Astrocyte (in vitro differentiated cells and primary cell): ENCODE data around the gene BEST4. TPM values are rescaled to one million over a fixed set of nuclear protein-coding genes. Genes with fewer than 3 reads are reported as not detected.

Experiments
- DNase-seq: peaks from one replicate; pipeline ENCODE4 v3.0.0-alpha.2; 2010; ENCODE audit warnings: low read depth
- FAIRE-seq: peaks from 2 replicates; lab custom pipeline; 2011; peaks lifted over from hg19 to GRCh38; lab: Jason Lieb, UNC
- H2AFZ ChIP-seq: 2 replicates; pipeline ENCODE4 v1.6.0; 2012; ENCODE audit warnings: low read depth, low read length, inconsistent platforms
- H3K27ac ChIP-seq: 2 replicates; pipeline ENCODE4 v1.5.1; 2011; ENCODE audit warnings: low read depth, low read length, inconsistent platforms
- H3K27me3 ChIP-seq: 2 replicates; pipeline ENCODE4 v1.6.0; 2011; ENCODE audit warnings: low read length, inconsistent platforms; ENCODE audit not compliant: insufficient read depth
- H3K36me3 ChIP-seq: 2 replicates; pipeline ENCODE4 v1.5.1; 2011; ENCODE audit warnings: low read length, inconsistent platforms; ENCODE audit not compliant: insufficient read depth
- H3K4me1 ChIP-seq: 2 replicates; pipeline ENCODE4 v1.5.1; 2011; ENCODE audit warnings: low read length, inconsistent platforms; ENCODE audit not compliant: insufficient read depth
- H3K4me2 ChIP-seq: 2 replicates; pipeline ENCODE4 v1.6.0; 2012; ENCODE audit warnings: low read length, inconsistent platforms
- H3K4me3 ChIP-seq: 2 replicates; pipeline ENCODE4 v1.5.1; 2011; ENCODE audit warnings: low read depth, mild to moderate bottlenecking, low read length, inconsistent platforms; ENCODE audit not compliant: insufficient read depth
- H3K79me2 ChIP-seq: 2 replicates; pipeline ENCODE4 v1.6.0; 2012; ENCODE audit warnings: mild to moderate bottlenecking, low read length, inconsistent platforms; ENCODE audit not compliant: insufficient read depth
- H3K9ac ChIP-seq: 2 replicates; pipeline ENCODE4 v1.6.0; 2012; ENCODE audit warnings: mild to moderate bottlenecking, low read length, inconsistent platforms
- H3K9me3 ChIP-seq: 2 replicates; pipeline ENCODE4 v1.5.1; 2012; ENCODE audit warnings: low read depth, mild to moderate bottlenecking, low read length, inconsistent platforms; ENCODE audit not compliant: insufficient read depth
- H4K20me1 ChIP-seq: 2 replicates; pipeline ENCODE4 v1.6.0; 2012; ENCODE audit warnings: low read length, inconsistent platforms; ENCODE audit not compliant: insufficient read depth
- H3K27ac Mint-ChIP-seq: one replicate; pipeline ENCODE4 v1.8.0; 2021; ENCODE audit warnings: mild to moderate bottlenecking, mixed read lengths; ENCODE audit not compliant: unreplicated experiment
- H3K27me3 Mint-ChIP-seq: one replicate; pipeline ENCODE4 v1.8.0; 2021; ENCODE audit warnings: low read depth, mixed read lengths; ENCODE audit not compliant: unreplicated experiment
- H3K36me3 Mint-ChIP-seq: one replicate; pipeline ENCODE4 v1.8.0; 2021; ENCODE audit warnings: low read depth, mixed read lengths; ENCODE audit not compliant: unreplicated experiment
- H3K4me1 Mint-ChIP-seq: one replicate; pipeline ENCODE4 v1.8.0; 2021; ENCODE audit warnings: low read depth, mixed read lengths; ENCODE audit not compliant: unreplicated experiment
- H3K4me3 Mint-ChIP-seq: one replicate; pipeline ENCODE4 v1.8.0; 2021; ENCODE audit warnings: mild to moderate bottlenecking, moderate library complexity, mixed read lengths; ENCODE audit not compliant: unreplicated experiment
- H3K9me3 Mint-ChIP-seq: one replicate; pipeline ENCODE4 v1.8.0; 2021; ENCODE audit warnings: mild to moderate bottlenecking, mixed read lengths; ENCODE audit not compliant: unreplicated experiment
- EZH2 ChIP-seq: IDR thresholded peaks from 2 replicates; pipeline ENCODE4 v1.6.1; 2012; ENCODE audit warnings: mild to moderate bottlenecking, low read length, inconsistent platforms; ENCODE audit not compliant: insufficient read depth
- total RNA-seq: library from RNA; stranded (reverse); gene quantifications from 2 replicates; pipeline ENCODE4 v1.2.1, GENCODE V29; 2021
- TF ChIP-seq, protein P1 (sequence below): IDR thresholded peaks from 2 replicates; pipeline ENCODE4 v1.5.1; 2011; ENCODE audit warnings: low read depth, mild to moderate bottlenecking, inconsistent platforms, low read length, moderate library complexity; ENCODE audit not compliant: insufficient read depth

The BEST4 gene
- total RNA-seq, 1 donor from 2014 or later, result not detected

DNA sequence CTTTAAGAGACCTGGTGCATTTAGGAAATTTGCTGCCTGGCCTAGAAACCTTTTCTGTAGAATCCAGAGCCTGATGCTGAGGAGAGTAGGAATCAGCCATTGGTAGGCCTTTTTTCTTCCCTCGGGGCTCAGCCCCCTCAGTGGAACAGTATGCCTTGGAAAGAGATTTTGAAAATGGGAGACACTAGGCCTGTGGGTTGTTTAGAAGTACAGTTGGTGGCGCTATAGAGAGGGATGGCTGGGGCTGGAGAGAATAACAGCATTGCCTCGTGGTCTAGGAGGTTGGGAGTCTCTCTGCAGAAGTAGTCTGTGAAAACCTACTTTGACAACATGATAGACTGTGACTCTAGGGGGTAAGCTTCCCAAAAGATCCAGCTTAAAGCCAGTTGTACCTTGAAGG, 40.1 kb downstream of the BEST4 start:
- TF ChIP-seq, protein P1, sequence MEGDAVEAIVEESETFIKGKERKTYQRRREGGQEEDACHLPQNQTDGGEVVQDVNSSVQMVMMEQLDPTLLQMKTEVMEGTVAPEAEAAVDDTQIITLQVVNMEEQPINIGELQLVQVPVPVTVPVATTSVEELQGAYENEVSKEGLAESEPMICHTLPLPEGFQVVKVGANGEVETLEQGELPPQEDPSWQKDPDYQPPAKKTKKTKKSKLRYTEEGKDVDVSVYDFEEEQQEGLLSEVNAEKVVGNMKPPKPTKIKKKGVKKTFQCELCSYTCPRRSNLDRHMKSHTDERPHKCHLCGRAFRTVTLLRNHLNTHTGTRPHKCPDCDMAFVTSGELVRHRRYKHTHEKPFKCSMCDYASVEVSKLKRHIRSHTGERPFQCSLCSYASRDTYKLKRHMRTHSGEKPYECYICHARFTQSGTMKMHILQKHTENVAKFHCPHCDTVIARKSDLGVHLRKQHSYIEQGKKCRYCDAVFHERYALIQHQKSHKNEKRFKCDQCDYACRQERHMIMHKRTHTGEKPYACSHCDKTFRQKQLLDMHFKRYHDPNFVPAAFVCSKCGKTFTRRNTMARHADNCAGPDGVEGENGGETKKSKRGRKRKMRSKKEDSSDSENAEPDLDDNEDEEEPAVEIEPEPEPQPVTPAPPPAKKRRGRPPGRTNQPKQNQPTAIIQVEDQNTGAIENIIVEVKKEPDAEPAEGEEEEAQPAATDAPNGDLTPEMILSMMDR, result no peak
- no peak for TF ChIP-seq EZH2
- Mint-ChIP-seq H3K4me3 (no peak overlapping the region), H3K27ac (no peak overlapping the region), H3K36me3 (no peaks in the 10 kb centered on the region), H3K27me3 (no peaks in the 10 kb centered on the region), H3K9me3 (no peaks in the 10 kb centered on the region), H3K4me1 (peaks cover 2% of the 10 kb centered on the region)
- Histone ChIP-seq H3K79me2 (peaks cover 44% of the 10 kb centered on the region), H3K9me3 (no peaks in the 10 kb centered on the region), H3K4me1 (peaks cover 3% of the 10 kb centered on the region), H4K20me1 (peaks cover 6% of the 10 kb centered on the region), H3K27ac (no peak overlapping the region), H3K9ac (no peak overlapping the region), H3K4me3 (no peak overlapping the region), H3K27me3 (no peaks in the 10 kb centered on the region), H3K4me2 (no peak overlapping the region), H3K36me3 (peaks cover 20% of the 10 kb centered on the region), H2AFZ (no peak overlapping the region)
- FAIRE-seq, result no peak
- no peak for DNase-seq

DNA sequence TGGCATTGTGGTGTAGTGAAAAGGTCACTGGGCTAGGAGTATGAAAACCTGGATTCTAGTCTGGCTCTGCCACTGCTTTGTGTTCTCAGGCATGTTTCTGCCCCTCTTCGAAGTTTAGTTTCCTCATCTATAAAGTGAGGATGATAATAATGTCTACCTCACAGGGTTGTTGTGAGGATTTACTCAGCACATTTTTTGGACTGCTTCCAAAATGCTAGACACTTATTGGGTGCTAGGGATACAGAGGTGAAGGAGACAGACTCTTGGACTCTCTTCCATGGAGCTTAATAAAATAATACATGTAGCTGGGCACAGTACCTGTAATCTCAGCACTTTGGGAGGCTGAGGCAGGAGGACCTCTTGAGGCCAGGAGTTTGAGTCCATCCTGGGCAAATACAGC, 44.8 kb downstream of the BEST4 start:
- Histone ChIP-seq H3K36me3 (peaks cover 17% of the 10 kb centered on the region), H4K20me1 (peaks cover 9% of the 10 kb centered on the region), H3K4me2 (peak overlapping the region; percentile 28), H3K4me3 (no peak overlapping the region), H3K27ac (no peak overlapping the region), H3K79me2 (peaks cover 68% of the 10 kb centered on the region), H3K9ac (peak overlapping the region; percentile 21), H3K4me1 (peaks cover 12% of the 10 kb centered on the region), H3K9me3 (no peaks in the 10 kb centered on the region), H3K27me3 (no peaks in the 10 kb centered on the region), H2AFZ (peak overlapping the region; percentile 71)
- Mint-ChIP-seq H3K27me3 (no peaks in the 10 kb centered on the region), H3K9me3 (no peaks in the 10 kb centered on the region), H3K36me3 (no peaks in the 10 kb centered on the region), H3K4me3 (no peak overlapping the region), H3K4me1 (no peaks in the 10 kb centered on the region), H3K27ac (no peak overlapping the region)
- FAIRE-seq (no peak), DNase-seq (no peak)
- TF ChIP-seq, protein P1, result no peak
- TF ChIP-seq EZH2, result no peak

DNA sequence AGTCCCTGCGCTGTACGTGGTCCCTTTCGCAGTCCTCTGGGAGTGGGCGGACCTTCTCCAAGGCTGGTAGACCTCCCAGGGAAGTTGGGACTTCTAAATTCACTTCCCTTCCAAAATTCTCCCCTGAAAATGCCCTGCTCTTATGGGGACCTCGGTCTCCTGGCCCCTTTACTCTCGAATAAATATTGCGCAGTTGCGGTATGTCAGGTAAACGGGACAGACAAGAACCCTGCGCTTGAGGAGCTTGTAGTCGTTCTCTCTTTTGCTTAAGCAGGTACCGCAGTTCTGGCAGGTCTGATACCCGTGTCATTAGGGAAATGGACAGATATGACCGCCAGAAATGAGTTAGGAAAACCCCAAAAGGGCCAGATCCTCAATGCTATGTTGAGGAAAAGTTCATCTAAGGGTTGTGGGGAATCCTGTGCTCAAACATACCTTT, 47.8 kb downstream of the BEST4 start:
- Histone ChIP-seq H3K4me2 (peak overlapping the region; percentile 94), H3K36me3 (peaks cover 8% of the 10 kb centered on the region), H4K20me1 (peaks cover 5% of the 10 kb centered on the region), H3K4me1 (peaks cover 12% of the 10 kb centered on the region), H3K27me3 (no peaks in the 10 kb centered on the region), H3K9me3 (no peaks in the 10 kb centered on the region), H2AFZ (peak overlapping the region; percentile 88), H3K4me3 (peak overlapping the region; percentile 97), H3K79me2 (peaks cover 46% of the 10 kb centered on the region), H3K9ac (peak overlapping the region; percentile 86), H3K27ac (peak overlapping the region; percentile 76)
- Mint-ChIP-seq H3K27ac (peak overlapping the region; percentile 79), H3K4me3 (peak overlapping the region; percentile 86), H3K36me3 (no peaks in the 10 kb centered on the region), H3K27me3 (no peaks in the 10 kb centered on the region), H3K9me3 (peaks cover 3% of the 10 kb centered on the region), H3K4me1 (no peaks in the 10 kb centered on the region)
- TF ChIP-seq, protein P1, result no peak
- TF ChIP-seq EZH2, result no peak
- no peak for FAIRE-seq
- DNase-seq, result no peak
